ENCODE results near the gene B3GALT6. TPM values are rescaled to one million over a fixed set of nuclear protein-coding genes. Genes with fewer than 3 reads are reported as not detected.

Gene B3GALT6
- total and polyA plus RNA-seq, 11 donors: 6.7 to 21.4 (median 11.2) TPM

DNA sequence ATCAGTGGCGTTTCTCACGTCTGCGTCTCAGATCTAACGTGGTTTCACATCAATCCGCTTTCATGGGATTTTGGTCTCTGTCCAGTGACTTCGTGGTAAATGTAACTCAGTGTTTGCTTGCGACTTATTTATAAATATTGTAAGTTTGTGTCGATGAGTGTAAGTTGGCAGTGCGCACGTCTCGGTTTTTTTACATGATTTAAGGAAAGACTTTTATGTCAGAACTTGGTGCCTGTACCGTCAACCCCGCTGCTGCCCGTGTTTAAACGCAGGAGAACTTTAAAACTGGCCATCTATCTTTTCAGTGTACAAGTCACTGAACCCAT, 1.5 kb downstream of the B3GALT6 start:
- Histone ChIP-seq H3K9me3 (no peaks in the 10 kb centered on the region), H3K4me3 (peak overlapping the region in 2 of 12 donors; percentile 50 to 56), H3K27me3 (peaks cover under 1 to 12% (median 6%) of the 10 kb centered on the region in 9 donors), H3K27ac (no peak overlapping the region), H3K4me1 (peaks cover 8 to 50% (median 34%) of the 10 kb centered on the region in 12 donors), H3K36me3 (peaks cover 0 to 18% (median 3%) of the 10 kb centered on the region in 9 donors)
- no peak for ATAC-seq
- intact Hi-C loops (cut with DNase I): loop anchor here in 6 of 10 donors (2.0 to 10.0 kb wide), 5 partner anchors 39 to 116 kb away; partner anchors contain the start of genes UBE2J2 (in 3 of the 6) and C1orf159 (in 2 of the 6)
- no peak for DNase-seq
- 96 to 97% (median 97%) methylated on average over 15 of the region's 15 CpGs for whole genome bisulfite sequencing, 4 donors
- TF ChIP-seq POLR2A (IDR thresholded peaks at IDR 0.05): no peak
- TF ChIP-seq, protein P1, sequence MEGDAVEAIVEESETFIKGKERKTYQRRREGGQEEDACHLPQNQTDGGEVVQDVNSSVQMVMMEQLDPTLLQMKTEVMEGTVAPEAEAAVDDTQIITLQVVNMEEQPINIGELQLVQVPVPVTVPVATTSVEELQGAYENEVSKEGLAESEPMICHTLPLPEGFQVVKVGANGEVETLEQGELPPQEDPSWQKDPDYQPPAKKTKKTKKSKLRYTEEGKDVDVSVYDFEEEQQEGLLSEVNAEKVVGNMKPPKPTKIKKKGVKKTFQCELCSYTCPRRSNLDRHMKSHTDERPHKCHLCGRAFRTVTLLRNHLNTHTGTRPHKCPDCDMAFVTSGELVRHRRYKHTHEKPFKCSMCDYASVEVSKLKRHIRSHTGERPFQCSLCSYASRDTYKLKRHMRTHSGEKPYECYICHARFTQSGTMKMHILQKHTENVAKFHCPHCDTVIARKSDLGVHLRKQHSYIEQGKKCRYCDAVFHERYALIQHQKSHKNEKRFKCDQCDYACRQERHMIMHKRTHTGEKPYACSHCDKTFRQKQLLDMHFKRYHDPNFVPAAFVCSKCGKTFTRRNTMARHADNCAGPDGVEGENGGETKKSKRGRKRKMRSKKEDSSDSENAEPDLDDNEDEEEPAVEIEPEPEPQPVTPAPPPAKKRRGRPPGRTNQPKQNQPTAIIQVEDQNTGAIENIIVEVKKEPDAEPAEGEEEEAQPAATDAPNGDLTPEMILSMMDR (IDR thresholded peaks at IDR 0.05): no peak

DNA sequence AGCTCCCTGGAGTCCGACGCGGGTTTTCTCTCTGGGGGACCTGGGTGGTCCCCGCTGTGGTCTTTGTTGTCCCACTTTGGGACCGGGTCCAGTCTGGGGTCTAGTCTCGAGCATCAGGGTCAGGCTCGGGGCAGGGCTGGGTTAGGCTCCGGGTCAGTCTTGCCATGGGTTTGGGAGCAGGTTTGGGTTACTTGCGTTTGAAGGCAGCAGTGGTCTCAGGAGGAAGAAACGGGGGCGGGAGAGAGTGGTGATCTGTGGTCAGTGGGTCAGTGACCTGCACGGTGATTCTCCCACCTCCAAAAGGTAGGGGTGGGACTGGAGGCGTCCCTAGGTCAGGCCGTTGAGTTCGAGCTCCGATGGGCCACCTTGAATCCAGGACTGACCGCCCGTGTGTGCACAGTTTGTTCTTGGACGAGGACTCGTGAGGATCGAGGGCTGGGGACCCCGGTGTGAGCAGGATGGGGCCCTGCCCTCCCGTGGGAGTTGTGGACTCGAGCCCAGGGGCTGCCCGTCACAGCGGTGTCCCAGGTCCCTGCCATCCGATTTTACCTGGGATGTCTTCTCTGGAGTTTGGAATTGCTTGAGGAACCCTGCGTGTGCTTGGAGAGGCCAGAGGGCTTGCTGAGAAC, 2.3 kb downstream of the B3GALT6 start:
- Histone ChIP-seq H3K27me3 (peaks cover 4 to 19% (median 13%) of the 10 kb centered on the region in 9 donors), H3K36me3 (peaks cover 0 to 12% (median 0%) of the 10 kb centered on the region in 9 donors), H3K27ac (no peak overlapping the region), H3K4me1 (peaks cover 8 to 45% (median 32%) of the 10 kb centered on the region in 12 donors), H3K4me3 (no peak overlapping the region), H3K9me3 (no peaks in the 10 kb centered on the region)
- TF ChIP-seq POLR2A (IDR thresholded peaks at IDR 0.05): no peak
- TF ChIP-seq, protein P1 (IDR thresholded peaks at IDR 0.05): no peak
- 93 to 95% (median 94%) methylated on average over 28 of the region's 28 CpGs for WGBS, 4 donors
- no peak for DNase-seq
- intact Hi-C loops (cut with DNase I): loop anchor here in 6 of 10 donors (5.0 to 10.0 kb wide), 4 partner anchors 38 to 117 kb away; partner anchors contain the start of genes C1orf159 (in 2 of the 6) and UBE2J2 (in 2 of the 6)
- no peak for ATAC-seq

DNA sequence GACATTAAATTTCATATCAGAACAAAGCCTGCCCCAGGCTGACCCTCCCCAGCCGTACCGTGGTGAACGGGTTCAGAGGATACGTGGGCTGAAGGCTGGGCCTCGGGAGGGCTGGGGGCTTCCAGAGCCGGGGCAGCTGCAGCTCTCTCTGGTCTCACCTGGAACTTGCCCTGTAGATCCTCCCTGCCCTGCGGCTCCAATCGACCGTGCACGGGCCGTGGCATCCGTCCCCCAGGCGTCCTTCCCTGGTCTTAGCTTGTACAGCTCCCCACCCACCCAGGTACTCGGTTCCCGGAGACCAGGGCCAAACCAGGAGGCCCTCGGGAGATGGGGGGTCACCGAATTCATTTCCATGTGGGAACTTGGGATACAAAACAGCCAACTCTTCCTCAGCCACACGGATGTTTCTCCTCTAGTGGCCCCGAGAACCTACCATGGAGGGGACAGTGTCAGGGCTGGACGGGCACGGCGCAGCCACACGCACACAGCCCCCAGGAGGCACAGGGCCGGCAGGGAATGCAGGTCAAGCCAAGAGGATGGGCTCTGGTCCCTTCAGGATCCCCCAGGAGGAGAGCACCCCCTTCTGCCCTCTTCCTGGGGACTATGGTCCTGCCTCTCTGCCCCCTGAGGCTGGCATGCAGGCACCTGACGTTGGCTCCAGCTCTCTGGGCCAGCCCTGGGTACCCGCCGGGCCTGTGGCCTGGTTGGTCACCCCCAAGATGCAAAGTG, 3.1 kb downstream of the B3GALT6 start:
- Histone ChIP-seq H3K4me3 (no peak overlapping the region), H3K27me3 (peaks cover 11 to 28% (median 17%) of the 10 kb centered on the region in 9 donors), H3K9me3 (no peaks in the 10 kb centered on the region), H3K27ac (no peak overlapping the region), H3K4me1 (peaks cover 8 to 36% (median 23%) of the 10 kb centered on the region in 12 donors), H3K36me3 (peaks cover 0 to 12% (median 0%) of the 10 kb centered on the region in 9 donors)
- ATAC-seq (no peak), DNase-seq (no peak)
- 89 to 91% (median 90%) methylated on average over 19 to 27 of the region's 27 CpGs for WGBS, 4 donors
- TF ChIP-seq POLR2A (IDR thresholded peaks at IDR 0.05): no peak
- TF ChIP-seq, protein P1 (IDR thresholded peaks at IDR 0.05): no peak
- intact Hi-C loops (cut with DNase I): loop anchor here in 1 of 10 donors (10.0 kb wide), 1 partner anchor 110 kb away; no protein-coding TSS in a partner anchor
